Epithelial cell of esophagus (primary cell): ENCODE measurements around the gene ERFL.

Source experiments
- DNase-seq: peaks from one replicate; pipeline ENCODE4 v3.0.0; 2010; ENCODE audit warnings: low read depth
- H3K4me3 ChIP-seq: 2 replicates; pipeline ENCODE4 v1.5.1; 2011; ENCODE audit warnings: mild to moderate bottlenecking, low read length, control low read depth
- CTCF ChIP-seq: IDR thresholded peaks from 2 replicates; pipeline ENCODE4 v1.5.1; 2011; ENCODE audit warnings: low read depth, mild to moderate bottlenecking, low read length, control low read depth, inconsistent platforms; ENCODE audit not compliant: insufficient read depth; ENCODE audit errors: missing control alignments

The ERFL gene

GRCh38 chr19:41870401-41870873, 57.8 kb downstream of the ERFL start:
- peak; percentile 34 for DNase-seq
- TF ChIP-seq CTCF: no peak
- H3K4me3 ChIP-seq: no peak overlapping the region

- H3K4me3 ChIP-seq: no peak overlapping the region
- TF ChIP-seq CTCF: no peak
- no peak for DNase-seq
These were observed 58.8 kb downstream of the ERFL start for GRCh38 chr19:41869374-41869955.

- TF ChIP-seq CTCF: no peak
- no peak overlapping the region for H3K4me3 ChIP-seq
- no peak for DNase-seq
These were observed 59.3 kb downstream of the ERFL start for GRCh38 chr19:41868989-41869300.

- no peak for TF ChIP-seq CTCF
- no peak for DNase-seq
- H3K4me3 ChIP-seq: no peak overlapping the region
These were observed 59.9 kb downstream of the ERFL start for GRCh38 chr19:41868120-41868988.

- H3K4me3 ChIP-seq: no peak overlapping the region
- TF ChIP-seq CTCF: no peak
- no peak for DNase-seq
These were observed 62.0 kb downstream of the ERFL start for GRCh38 chr19:41866284-41866683.

GRCh38 chr19:41864374-41864773, 63.9 kb downstream of the ERFL start:
- H3K4me3 ChIP-seq: no peak overlapping the region
- DNase-seq: no peak
- TF ChIP-seq CTCF: no peak
